Gastroesophageal sphincter (tissue), 4 donors: Measurements from ENCODE around the gene BTBD17. TPM values are rescaled to one million over a fixed set of nuclear protein-coding genes. Genes with fewer than 3 reads are reported as not detected.
A peak's percentile ranks its signal among the peaks of the same experiment; 100 is the strongest.

Source experiments
- ATAC-seq: fragments of 150-250 bp; one replicate; pipeline ENCODE4 v1.9.1; 2016; ENCODE audit warnings: mild to moderate bottlenecking, moderate library complexity
- H3K27ac ChIP-seq, 4 donors: fragments of 200-600 bp; sonication (generic) in 3 of 4; 1 replicate in 3 of 4; 2 replicates in 1 of 4; pipeline ENCODE4 v1.5.1; 2016 to 2019
- H3K27me3 ChIP-seq: fragments of 200-600 bp; sonication (generic); one replicate; pipeline ENCODE4 v1.5.1; 2019
- H3K36me3 ChIP-seq, 2 donors: fragments of 200-600 bp; sonication (generic); one replicate each; pipeline ENCODE4 v1.5.1; 2019; ENCODE audit warnings: control low read depth in 1 of 2
- H3K4me1 ChIP-seq, 3 donors: fragments of 200-600 bp; sonication (generic); 1 replicate in 2 of 3; 2 replicates in 1 of 3; pipeline ENCODE4 v1.5.1; 2016 to 2019; ENCODE audit warnings: control low read depth in 2 of 3
- H3K4me3 ChIP-seq, 2 donors: fragments of 200-600 bp; sonication (generic); one replicate each; pipeline ENCODE4 v1.5.1; 2019; ENCODE audit warnings: mild to moderate bottlenecking in 1 of 2, moderate library complexity in 1 of 2
- H3K9me3 ChIP-seq, 3 donors: fragments of 200-600 bp; sonication (generic); one replicate each; pipeline ENCODE4 v1.5.1; 2017 to 2019; ENCODE audit warnings: control low read depth in 2 of 3
- EP300 ChIP-seq: sonication (generic); formaldehyde crosslinking; IDR thresholded peaks from one replicate; pipeline ENCODE4 v1.6.1; 2017; ENCODE audit warnings: antibody characterized with exemption, mild to moderate bottlenecking
- POLR2A ChIP-seq, 2 donors: fragments of 450-650 bp; IDR thresholded peaks; one replicate each; pipeline ENCODE4 v1.6.1; 2017; ENCODE audit warnings: antibody characterized with exemption in 2 of 2, mild to moderate bottlenecking in 2 of 2, moderate library complexity in 1 of 2
- POLR2AphosphoS5 ChIP-seq: sonication (generic); formaldehyde crosslinking; IDR thresholded peaks from one replicate; pipeline ENCODE4 v1.6.1; 2017; ENCODE audit warnings: antibody characterized with exemption
- WGBS, 2 donors: methylation state at CpG; one replicate each; pipeline ENCODE4 v1.1.5; 2018; ENCODE audit warnings: low coverage in 1 of 2; 5-methylcytosine and 5-hydroxymethylcytosine counted together
- total RNA-seq, 4 donors: library from RNA; depleted of rRNA; stranded (reverse); fragments of >200 nt; gene quantifications; one replicate each; pipeline ENCODE4 v1.1.0, GENCODE V29; 2016
- TF ChIP-seq, protein P1 (sequence below), 4 experiments: fragments of 200-600 bp in 2 of 4; fragments of 450-650 bp in 2 of 4; sonication (generic) in 1 of 4; IDR thresholded peaks; one replicate each; pipeline ENCODE4 v1.5.1; 2017 to 2019; ENCODE audit warnings: antibody characterized with exemption in 4 of 4, mild to moderate bottlenecking in 2 of 4, moderate library complexity in 2 of 4

The BTBD17 gene
- total RNA-seq, 4 donors from 2014 or later = not detected

DNA sequence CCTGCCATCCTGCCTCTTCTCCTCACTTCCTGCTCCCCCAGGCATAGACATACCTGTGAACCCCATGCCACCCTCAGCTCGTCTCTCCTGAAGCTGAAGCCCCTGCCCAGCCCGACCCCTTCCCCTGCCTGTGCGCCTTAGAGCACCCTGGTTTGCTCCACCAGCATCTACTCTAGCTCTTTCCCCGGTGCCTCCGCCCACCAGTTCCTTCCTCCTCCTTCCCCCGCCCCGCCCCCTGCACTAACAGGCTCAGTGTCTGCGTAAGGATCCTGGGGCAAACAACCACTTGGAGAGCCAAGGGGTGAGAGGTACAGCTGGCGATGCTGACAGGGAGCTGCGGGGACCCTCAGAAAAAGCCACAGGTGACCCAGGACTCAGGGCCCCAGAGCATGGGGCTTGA lies 7.6 kb upstream of the BTBD17 start:
- Histone ChIP-seq H3K4me1 (peaks cover 0 to 23% (median 3%) of the 10 kb centered on the region in 3 donors), H3K27me3 (peaks cover 34% of the 10 kb centered on the region), H3K9me3 (no peaks in the 10 kb centered on the region), H3K4me3 (no peak overlapping the region), H3K27ac (no peak overlapping the region), H3K36me3 (no peaks in the 10 kb centered on the region)
- no peak for ATAC-seq
- 33 to 48% methylated on average over 1 to 6 of the region's 10 CpGs for WGBS, 2 donors
- TF ChIP-seq POLR2A (IDR thresholded peaks at IDR 0.05) = no peak
- no peak for TF ChIP-seq POLR2AphosphoS5
- TF ChIP-seq, protein P1, sequence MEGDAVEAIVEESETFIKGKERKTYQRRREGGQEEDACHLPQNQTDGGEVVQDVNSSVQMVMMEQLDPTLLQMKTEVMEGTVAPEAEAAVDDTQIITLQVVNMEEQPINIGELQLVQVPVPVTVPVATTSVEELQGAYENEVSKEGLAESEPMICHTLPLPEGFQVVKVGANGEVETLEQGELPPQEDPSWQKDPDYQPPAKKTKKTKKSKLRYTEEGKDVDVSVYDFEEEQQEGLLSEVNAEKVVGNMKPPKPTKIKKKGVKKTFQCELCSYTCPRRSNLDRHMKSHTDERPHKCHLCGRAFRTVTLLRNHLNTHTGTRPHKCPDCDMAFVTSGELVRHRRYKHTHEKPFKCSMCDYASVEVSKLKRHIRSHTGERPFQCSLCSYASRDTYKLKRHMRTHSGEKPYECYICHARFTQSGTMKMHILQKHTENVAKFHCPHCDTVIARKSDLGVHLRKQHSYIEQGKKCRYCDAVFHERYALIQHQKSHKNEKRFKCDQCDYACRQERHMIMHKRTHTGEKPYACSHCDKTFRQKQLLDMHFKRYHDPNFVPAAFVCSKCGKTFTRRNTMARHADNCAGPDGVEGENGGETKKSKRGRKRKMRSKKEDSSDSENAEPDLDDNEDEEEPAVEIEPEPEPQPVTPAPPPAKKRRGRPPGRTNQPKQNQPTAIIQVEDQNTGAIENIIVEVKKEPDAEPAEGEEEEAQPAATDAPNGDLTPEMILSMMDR (IDR thresholded peaks at IDR 0.05) = no peak
- TF ChIP-seq EP300 = no peak

GRCh38 chr17:74368341-74369081 lies 6.8 kb upstream of the BTBD17 start:
- TF ChIP-seq, protein P1 (IDR thresholded peaks at IDR 0.05) = peak in 3 of 4 experiments; percentile 87 to 98 (median 90)
- no peak for TF ChIP-seq POLR2AphosphoS5
- 25% methylated on average over 10 of the region's 14 CpGs; no CpG with 5 or more reads in 1 of the 2 donors for WGBS, 2 donors

GRCh38 chr17:74367206-74367605 lies 5.5 kb upstream of the BTBD17 start, which contains the start of gene GPR142:
Gene GPR142, plus strand, starts transcription at chr17:74367506. Its CDS starts 2,035 bp downstream, at chr17:74369541.
- no peaks in the 10 kb centered on the region for H3K36me3 ChIP-seq
- ATAC-seq = no peak
- WGBS, 2 donors = 75% methylated on average over 5 of the region's 5 CpGs; no CpG with 5 or more reads in 1 of the 2 donors
- no peak within 1 kb of the TSS for H3K27ac ChIP-seq
- H3K4me1 ChIP-seq = peaks cover 0 to 14% (median 3%) of the 10 kb centered on the region in 3 donors
- TF ChIP-seq POLR2A (IDR thresholded peaks at IDR 0.05) = no peak
- TF ChIP-seq, protein P1 (IDR thresholded peaks at IDR 0.05) = no peak
- no peak for TF ChIP-seq POLR2AphosphoS5
- TF ChIP-seq EP300 = no peak
- H3K4me3 ChIP-seq = no peak within 1 kb of the TSS
- H3K9me3 ChIP-seq = no peaks in the 10 kb centered on the region
- peaks cover 52% of the 10 kb centered on the region for H3K27me3 ChIP-seq

More at GRCh38 chr17:74368341-74369081, 6.8 kb upstream of the BTBD17 start:
- H3K27ac ChIP-seq = no peak overlapping the region
- peaks cover 39% of the 10 kb centered on the region for H3K27me3 ChIP-seq
- peaks cover 0 to 16% (median 3%) of the 10 kb centered on the region in 3 donors for H3K4me1 ChIP-seq
- H3K9me3 ChIP-seq = no peaks in the 10 kb centered on the region
- ATAC-seq = peak; percentile 66
- H3K36me3 ChIP-seq = no peaks in the 10 kb centered on the region
- H3K4me3 ChIP-seq = no peak overlapping the region

GRCh38 chr17:74362810-74363498 lies 1.3 kb upstream of the BTBD17 start:
- H3K9me3 ChIP-seq = no peaks in the 10 kb centered on the region
- H3K4me1 ChIP-seq = peaks cover 0 to 14% (median 0%) of the 10 kb centered on the region in 3 donors
- no peaks in the 10 kb centered on the region for H3K36me3 ChIP-seq
- H3K27ac ChIP-seq = no peak overlapping the region
- TF ChIP-seq EP300 (no peak), POLR2A (IDR thresholded peaks at IDR 0.05) (no peak), POLR2AphosphoS5 (no peak)
- TF ChIP-seq, protein P1 (IDR thresholded peaks at IDR 0.05) = no peak
- WGBS, 2 donors = 47 to 61% methylated on average over 3 to 6 of the region's 14 CpGs
- no peak overlapping the region for H3K4me3 ChIP-seq
- ATAC-seq = no peak
- peaks cover 66% of the 10 kb centered on the region for H3K27me3 ChIP-seq
